Testis (tissue), 2 donors: ENCODE measurements around the gene WDR3.

Experiments
- POLR2A ChIP-seq: fragments of 450-650 bp; IDR thresholded peaks from one replicate; pipeline ENCODE4 v1.6.1; 2017; ENCODE audit warnings: antibody characterized with exemption, mild to moderate bottlenecking, moderate library complexity
- TF ChIP-seq, protein P1 (sequence below), 3 experiments: fragments of 450-650 bp in 2 of 3; fragments of 200-600 bp in 1 of 3; sonication (generic) in 1 of 3; IDR thresholded peaks; one replicate each; pipeline ENCODE4 v1.5.1; 2016 to 2019; ENCODE audit warnings: antibody characterized with exemption in 3 of 3, mild to moderate bottlenecking in 2 of 3, moderate library complexity in 1 of 3

DNA sequence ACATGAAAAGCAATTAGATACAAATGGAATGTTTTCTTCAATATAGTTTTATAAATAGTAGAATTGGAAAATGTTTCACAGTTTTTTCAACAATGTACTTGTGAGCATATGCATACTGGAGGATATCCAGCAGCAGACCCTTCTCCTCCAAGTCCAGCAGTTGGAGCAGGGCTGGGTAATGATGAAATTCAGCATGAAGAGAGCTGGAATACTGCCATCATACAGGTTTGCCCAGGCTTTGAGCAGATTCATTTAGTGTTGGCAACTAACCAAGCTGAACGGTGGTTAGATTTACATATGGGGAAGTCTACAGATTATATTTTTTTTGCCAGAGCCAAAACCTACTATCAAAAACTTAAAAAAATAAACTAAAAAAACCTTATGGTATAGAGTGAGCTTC is 38.3 kb downstream of the WDR3 start:
- TF ChIP-seq, protein P1, sequence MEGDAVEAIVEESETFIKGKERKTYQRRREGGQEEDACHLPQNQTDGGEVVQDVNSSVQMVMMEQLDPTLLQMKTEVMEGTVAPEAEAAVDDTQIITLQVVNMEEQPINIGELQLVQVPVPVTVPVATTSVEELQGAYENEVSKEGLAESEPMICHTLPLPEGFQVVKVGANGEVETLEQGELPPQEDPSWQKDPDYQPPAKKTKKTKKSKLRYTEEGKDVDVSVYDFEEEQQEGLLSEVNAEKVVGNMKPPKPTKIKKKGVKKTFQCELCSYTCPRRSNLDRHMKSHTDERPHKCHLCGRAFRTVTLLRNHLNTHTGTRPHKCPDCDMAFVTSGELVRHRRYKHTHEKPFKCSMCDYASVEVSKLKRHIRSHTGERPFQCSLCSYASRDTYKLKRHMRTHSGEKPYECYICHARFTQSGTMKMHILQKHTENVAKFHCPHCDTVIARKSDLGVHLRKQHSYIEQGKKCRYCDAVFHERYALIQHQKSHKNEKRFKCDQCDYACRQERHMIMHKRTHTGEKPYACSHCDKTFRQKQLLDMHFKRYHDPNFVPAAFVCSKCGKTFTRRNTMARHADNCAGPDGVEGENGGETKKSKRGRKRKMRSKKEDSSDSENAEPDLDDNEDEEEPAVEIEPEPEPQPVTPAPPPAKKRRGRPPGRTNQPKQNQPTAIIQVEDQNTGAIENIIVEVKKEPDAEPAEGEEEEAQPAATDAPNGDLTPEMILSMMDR (IDR thresholded peaks at IDR 0.05) = no peak
- TF ChIP-seq POLR2A = no peak
